Keratinocyte (primary cell): Measurements from ENCODE around the gene MAJIN.

ENCODE experiments used
- EZH2 ChIP-seq: IDR thresholded peaks from one replicate; pipeline ENCODE4 v1.6.1; 2012; ENCODE audit warnings: inconsistent platforms, mild to moderate bottlenecking, low read length, moderate library complexity
- TF ChIP-seq, protein P1 (sequence below), 3 experiments: IDR thresholded peaks in 1 of 3; conservative IDR thresholded peaks in 1 of 3; optimal IDR thresholded peaks in 1 of 3; 2 replicates in 2 of 3; 3 replicates in 1 of 3; pipeline versions ENCODE3 to v1.5.1; 2011; ENCODE audit warnings: low read length in 3 of 3, mild to moderate bottlenecking in 3 of 3, moderate library complexity in 2 of 3, control low read depth in 1 of 3, inconsistent platforms in 1 of 3; ENCODE audit not compliant: insufficient read depth in 2 of 3; ENCODE audit errors: extremely low read depth in 1 of 3

DNA sequence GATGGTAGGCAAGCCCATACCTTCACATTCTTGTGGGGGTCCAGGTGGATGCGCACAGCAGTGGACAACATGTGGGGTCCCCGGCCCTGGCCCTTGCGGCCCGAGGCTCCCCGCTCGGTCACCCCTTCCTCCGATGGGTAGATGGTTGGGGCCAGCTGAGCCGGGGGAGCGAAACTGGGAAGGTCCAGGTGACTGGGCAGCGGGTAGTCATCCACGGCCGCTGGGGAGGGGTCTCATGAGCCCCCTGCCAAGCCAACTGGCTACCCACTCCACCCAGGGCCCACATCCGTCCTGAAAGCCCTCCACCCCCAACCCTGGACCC, 65.6 kb downstream of the MAJIN start:
- TF ChIP-seq, protein P1, sequence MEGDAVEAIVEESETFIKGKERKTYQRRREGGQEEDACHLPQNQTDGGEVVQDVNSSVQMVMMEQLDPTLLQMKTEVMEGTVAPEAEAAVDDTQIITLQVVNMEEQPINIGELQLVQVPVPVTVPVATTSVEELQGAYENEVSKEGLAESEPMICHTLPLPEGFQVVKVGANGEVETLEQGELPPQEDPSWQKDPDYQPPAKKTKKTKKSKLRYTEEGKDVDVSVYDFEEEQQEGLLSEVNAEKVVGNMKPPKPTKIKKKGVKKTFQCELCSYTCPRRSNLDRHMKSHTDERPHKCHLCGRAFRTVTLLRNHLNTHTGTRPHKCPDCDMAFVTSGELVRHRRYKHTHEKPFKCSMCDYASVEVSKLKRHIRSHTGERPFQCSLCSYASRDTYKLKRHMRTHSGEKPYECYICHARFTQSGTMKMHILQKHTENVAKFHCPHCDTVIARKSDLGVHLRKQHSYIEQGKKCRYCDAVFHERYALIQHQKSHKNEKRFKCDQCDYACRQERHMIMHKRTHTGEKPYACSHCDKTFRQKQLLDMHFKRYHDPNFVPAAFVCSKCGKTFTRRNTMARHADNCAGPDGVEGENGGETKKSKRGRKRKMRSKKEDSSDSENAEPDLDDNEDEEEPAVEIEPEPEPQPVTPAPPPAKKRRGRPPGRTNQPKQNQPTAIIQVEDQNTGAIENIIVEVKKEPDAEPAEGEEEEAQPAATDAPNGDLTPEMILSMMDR (optimal IDR thresholded peaks at IDR 0.05 in 1 of 3, IDR thresholded peaks at IDR 0.05 in 1 of 3, conservative IDR thresholded peaks at IDR 0.05 in 1 of 3; ENCODE audit: extremely low read depth in 1 of 3, insufficient read depth in 2 of 3, low read length in 3 of 3): no peak
- no peak for TF ChIP-seq EZH2
